Smooth muscle cell (in vitro differentiated cells): ENCODE data around the gene TCEAL9. TPM values are rescaled to one million over a fixed set of nuclear protein-coding genes. Genes with fewer than 3 reads are reported as not detected.

Experiments
- DNase-seq: peaks from one replicate; lab custom pipeline; 2025; ENCODE audit not compliant: unreplicated experiment; lab: John Stamatoyannopoulos, UW
- H2AFZ ChIP-seq: fragments of 200-600 bp; sonication (generic); 2 replicates; pipeline ENCODE4 v1.6.0; 2016; ENCODE audit warnings: antibody characterized with exemption, low read depth, mild to moderate bottlenecking
- H3F3A ChIP-seq: fragments of 200-600 bp; sonication (generic); 2 replicates; pipeline ENCODE4 v1.6.0; 2017; ENCODE audit warnings: antibody characterized with exemption, low read depth
- H3K27ac ChIP-seq: fragments of 200-600 bp; sonication (generic); 2 replicates; pipeline ENCODE4 v1.5.1; 2016; ENCODE audit warnings: low read depth, mild to moderate bottlenecking
- H3K27me3 ChIP-seq: fragments of 200-600 bp; sonication (generic); 2 replicates; pipeline ENCODE4 v1.6.1; 2016; ENCODE audit warnings: low read depth, mild to moderate bottlenecking
- H3K36me3 ChIP-seq: fragments of 200-600 bp; sonication (generic); 2 replicates; pipeline ENCODE4 v1.5.1; 2016; ENCODE audit warnings: low read depth
- H3K4me1 ChIP-seq: fragments of 200-600 bp; sonication (generic); 2 replicates; pipeline ENCODE4 v1.5.1; 2016; ENCODE audit warnings: low read depth
- H3K4me2 ChIP-seq: fragments of 200-600 bp; sonication (generic); 2 replicates; pipeline ENCODE4 v1.6.0; 2016; ENCODE audit warnings: mild to moderate bottlenecking
- H3K4me3 ChIP-seq: fragments of 200-600 bp; sonication (generic); 2 replicates; pipeline ENCODE4 v1.5.1; 2016; ENCODE audit warnings: mild to moderate bottlenecking
- H3K79me2 ChIP-seq: fragments of 200-600 bp; sonication (generic); 2 replicates; pipeline ENCODE4 v1.6.0; 2016; ENCODE audit warnings: low read depth, mild to moderate bottlenecking
- H3K9ac ChIP-seq: fragments of 200-600 bp; sonication (generic); 2 replicates; pipeline ENCODE4 v1.6.0; 2016; ENCODE audit warnings: low read depth
- H3K9me3 ChIP-seq: fragments of 200-600 bp; sonication (generic); replicated peaks from 2 replicates; pipeline ENCODE4 v1.5.1; 2016; ENCODE audit warnings: low read depth
- H4K20me1 ChIP-seq: fragments of 200-600 bp; sonication (generic); 2 replicates; pipeline ENCODE4 v1.6.0; 2016; ENCODE audit warnings: low read depth
- WGBS: methylation state at CpG from one replicate; pipeline ENCODE4 v1.1.7; 2016; ENCODE audit warnings: low lambda C conversion rate; 5-methylcytosine and 5-hydroxymethylcytosine counted together
- polyA plus RNA-seq: library from polyadenylated mRNA; unstranded; fragments of >200 nt; fragmentation: Nextera tagmentation; extraction: Ambion mirVana; gene quantifications from 2 replicates; pipeline ENCODE4 v1.2.1, GENCODE V29; 2016
- total RNA-seq: library from RNA; depleted of rRNA; stranded (reverse); fragments of >200 nt; gene quantifications from 2 replicates; pipeline ENCODE4 v1.2.3, GENCODE V29; 2014
- TF ChIP-seq, protein P1 (sequence below): fragments of 200-600 bp; sonication (generic); IDR thresholded peaks from 2 replicates; pipeline ENCODE4 v1.5.1; 2017; ENCODE audit warnings: borderline replicate concordance, mild to moderate bottlenecking, antibody characterized with exemption; ENCODE audit not compliant: insufficient read depth, poor library complexity, severe bottlenecking

TCEAL9 gene
- 255 and 302 TPM in 2 replicates for total RNA-seq
- 232 and 267 TPM in 2 replicates for polyA plus RNA-seq

- H3K36me3 ChIP-seq, result peaks cover 3% of the 10 kb centered on the region
- H3K79me2 ChIP-seq, result peaks cover 26% of the 10 kb centered on the region
- TF ChIP-seq, protein P1, sequence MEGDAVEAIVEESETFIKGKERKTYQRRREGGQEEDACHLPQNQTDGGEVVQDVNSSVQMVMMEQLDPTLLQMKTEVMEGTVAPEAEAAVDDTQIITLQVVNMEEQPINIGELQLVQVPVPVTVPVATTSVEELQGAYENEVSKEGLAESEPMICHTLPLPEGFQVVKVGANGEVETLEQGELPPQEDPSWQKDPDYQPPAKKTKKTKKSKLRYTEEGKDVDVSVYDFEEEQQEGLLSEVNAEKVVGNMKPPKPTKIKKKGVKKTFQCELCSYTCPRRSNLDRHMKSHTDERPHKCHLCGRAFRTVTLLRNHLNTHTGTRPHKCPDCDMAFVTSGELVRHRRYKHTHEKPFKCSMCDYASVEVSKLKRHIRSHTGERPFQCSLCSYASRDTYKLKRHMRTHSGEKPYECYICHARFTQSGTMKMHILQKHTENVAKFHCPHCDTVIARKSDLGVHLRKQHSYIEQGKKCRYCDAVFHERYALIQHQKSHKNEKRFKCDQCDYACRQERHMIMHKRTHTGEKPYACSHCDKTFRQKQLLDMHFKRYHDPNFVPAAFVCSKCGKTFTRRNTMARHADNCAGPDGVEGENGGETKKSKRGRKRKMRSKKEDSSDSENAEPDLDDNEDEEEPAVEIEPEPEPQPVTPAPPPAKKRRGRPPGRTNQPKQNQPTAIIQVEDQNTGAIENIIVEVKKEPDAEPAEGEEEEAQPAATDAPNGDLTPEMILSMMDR, result no peak
- no peaks in the 10 kb centered on the region for H3K27me3 ChIP-seq
- peak within 1 kb of the TSS; percentile 60 for H3K4me3 ChIP-seq
- peak within 1 kb of the TSS; percentile 74 for H3K27ac ChIP-seq
- peak within 1 kb of the TSS; percentile 94 for H3K4me2 ChIP-seq
- peak within 1 kb of the TSS; percentile 91 for H3K9ac ChIP-seq
- H2AFZ ChIP-seq, result peak within 1 kb of the TSS; percentile 100
- 46% methylated on average over 18 of the region's 18 CpGs for WGBS
- H3F3A ChIP-seq, result no peaks in the 10 kb centered on the region
- peaks cover 13% of the 10 kb centered on the region for H3K4me1 ChIP-seq
- H4K20me1 ChIP-seq, result peaks cover 17% of the 10 kb centered on the region
- peak; percentile 7 for DNase-seq
- no peaks in the 10 kb centered on the region for H3K9me3 ChIP-seq
Measured at GRCh38 chrX:103356130-103356798, at the start of gene TCEAL9. Gene TCEAL9, plus strand, starts transcription at chrX:103356506. Its CDS starts 1,179 bp downstream, at chrX:103357685.

GRCh38 chrX:103309860-103310554, 46.3 kb upstream of the TCEAL9 start:
- H3K4me3 ChIP-seq, result peak overlapping the region; percentile 62
- H4K20me1 ChIP-seq, result no peaks in the 10 kb centered on the region
- H3F3A ChIP-seq, result no peaks in the 10 kb centered on the region
- H2AFZ ChIP-seq, result peak overlapping the region; percentile 81
- no peaks in the 10 kb centered on the region for H3K9me3 ChIP-seq
- H3K27me3 ChIP-seq, result no peaks in the 10 kb centered on the region
- H3K36me3 ChIP-seq, result no peaks in the 10 kb centered on the region
- H3K9ac ChIP-seq, result no peak overlapping the region
- no peaks in the 10 kb centered on the region for H3K79me2 ChIP-seq
- DNase-seq, result no peak
- H3K4me1 ChIP-seq, result no peaks in the 10 kb centered on the region
- no peak overlapping the region for H3K27ac ChIP-seq
- WGBS, result 59% methylated on average over 22 of the region's 32 CpGs
- TF ChIP-seq, protein P1, result no peak
- H3K4me2 ChIP-seq, result peak overlapping the region; percentile 85

- no peak within 1 kb of the TSS for H3K27ac ChIP-seq
- no peak for DNase-seq
- H2AFZ ChIP-seq, result peak within 1 kb of the TSS; percentile 81
- no peaks in the 10 kb centered on the region for H3K79me2 ChIP-seq
- H3K4me3 ChIP-seq, result peak within 1 kb of the TSS; percentile 62
- H3K27me3 ChIP-seq, result no peaks in the 10 kb centered on the region
- peak within 1 kb of the TSS; percentile 85 for H3K4me2 ChIP-seq
- no peaks in the 10 kb centered on the region for H3K4me1 ChIP-seq
- H3K9ac ChIP-seq, result peak within 1 kb of the TSS; percentile 66
- 63% methylated on average over 30 of the region's 52 CpGs for WGBS
- H3K9me3 ChIP-seq, result no peaks in the 10 kb centered on the region
- H3F3A ChIP-seq, result no peaks in the 10 kb centered on the region
- no peaks in the 10 kb centered on the region for H3K36me3 ChIP-seq
- no peaks in the 10 kb centered on the region for H4K20me1 ChIP-seq
- TF ChIP-seq, protein P1, result no peak
Measured at GRCh38 chrX:103310555-103311398, 45.5 kb upstream of the TCEAL9 start, which contains the start of gene BEX2. Gene BEX2, minus strand, starts transcription at chrX:103310990. Its CDS starts 1,014 bp downstream, at chrX:103309976.
